Mononuclear cell (primary cell): Measurements from ENCODE around the gene XPA. TPM values are rescaled to one million over a fixed set of nuclear protein-coding genes. Genes with fewer than 3 reads are reported as not detected.

Experiments
- H3K27me3 ChIP-seq: 2 replicates; pipeline ENCODE4 v1.6.0; 2011; ENCODE audit warnings: low read length, control low read depth; ENCODE audit not compliant: insufficient read depth
- H3K4me1 ChIP-seq: 2 replicates; pipeline ENCODE4 v1.5.1; 2011; ENCODE audit warnings: mild to moderate bottlenecking, low read length, control low read depth; ENCODE audit not compliant: insufficient read depth
- H3K4me3 ChIP-seq: 2 replicates; pipeline ENCODE4 v1.5.1; 2011; ENCODE audit warnings: mild to moderate bottlenecking, low read length, moderate library complexity
- H3K9me3 ChIP-seq: 2 replicates; pipeline ENCODE4 v1.5.1; 2011; ENCODE audit warnings: low read depth, mild to moderate bottlenecking, control low read depth, low read length
- total RNA-seq: library from RNA; depleted of rRNA; stranded (reverse); fragments of >200 nt; gene quantifications from one replicate; pipeline ENCODE4 v1.2.3, GENCODE V29; 2012

The XPA gene
- total RNA-seq, 1 donor, result 20.5 TPM

DNA sequence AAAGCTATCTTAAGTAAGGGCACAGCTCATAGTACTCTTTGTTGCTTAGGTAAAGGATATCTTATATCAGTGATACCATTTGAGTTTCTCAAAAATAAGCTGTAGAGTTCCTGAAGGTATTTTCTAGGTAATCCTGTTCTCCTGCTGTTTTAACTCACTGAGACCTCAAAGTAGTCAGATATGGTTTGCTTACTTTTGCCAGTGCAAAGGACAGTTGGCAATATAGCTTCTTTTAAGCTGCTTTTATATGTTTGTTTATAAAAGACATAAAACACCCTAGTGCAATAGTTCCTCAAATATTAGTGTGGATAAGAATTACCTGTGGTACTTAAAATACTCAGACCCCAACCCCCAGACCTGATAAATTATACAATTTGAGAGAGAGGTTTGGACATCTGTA, 51.4 kb downstream of the XPA start:
- H3K4me3 ChIP-seq, result no peak overlapping the region
- no peaks in the 10 kb centered on the region for H3K9me3 ChIP-seq

GRCh38 chr9:97640325-97640724, 56.8 kb downstream of the XPA start:
- no peaks in the 10 kb centered on the region for H3K27me3 ChIP-seq
- H3K4me1 ChIP-seq, result peaks cover 13% of the 10 kb centered on the region
- H3K4me3 ChIP-seq, result no peak overlapping the region
- H3K9me3 ChIP-seq, result no peaks in the 10 kb centered on the region

More for the DNA sequence above, 51.4 kb downstream of the XPA start:
- no peaks in the 10 kb centered on the region for H3K4me1 ChIP-seq
- no peaks in the 10 kb centered on the region for H3K27me3 ChIP-seq

DNA sequence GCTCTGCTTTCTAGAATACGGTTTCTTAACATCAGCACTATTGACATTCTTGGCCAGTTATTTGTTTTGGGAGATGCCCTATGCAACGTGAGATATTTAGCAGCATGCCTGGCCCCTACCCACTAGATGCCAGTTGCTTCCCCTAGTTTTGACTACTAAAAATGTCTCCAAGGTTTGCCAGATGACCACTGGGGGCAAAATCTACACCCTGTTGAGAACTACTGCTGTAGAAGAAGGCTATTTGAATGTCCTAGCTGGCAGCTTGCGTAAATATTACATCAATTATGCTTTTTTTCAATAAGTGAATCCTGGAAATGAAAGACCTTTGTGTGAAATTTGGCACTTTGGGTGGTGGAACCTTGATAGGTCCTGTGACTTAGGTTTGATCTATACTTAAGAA, 58.5 kb downstream of the XPA start:
- H3K27me3 ChIP-seq, result no peaks in the 10 kb centered on the region
- H3K4me1 ChIP-seq, result peaks cover 26% of the 10 kb centered on the region
- H3K9me3 ChIP-seq, result no peaks in the 10 kb centered on the region
- H3K4me3 ChIP-seq, result no peak overlapping the region

GRCh38 chr9:97636903-97637302, 60.2 kb downstream of the XPA start:
- H3K4me1 ChIP-seq, result peaks cover 37% of the 10 kb centered on the region
- no peak overlapping the region for H3K4me3 ChIP-seq
- H3K9me3 ChIP-seq, result no peaks in the 10 kb centered on the region
- no peaks in the 10 kb centered on the region for H3K27me3 ChIP-seq

DNA sequence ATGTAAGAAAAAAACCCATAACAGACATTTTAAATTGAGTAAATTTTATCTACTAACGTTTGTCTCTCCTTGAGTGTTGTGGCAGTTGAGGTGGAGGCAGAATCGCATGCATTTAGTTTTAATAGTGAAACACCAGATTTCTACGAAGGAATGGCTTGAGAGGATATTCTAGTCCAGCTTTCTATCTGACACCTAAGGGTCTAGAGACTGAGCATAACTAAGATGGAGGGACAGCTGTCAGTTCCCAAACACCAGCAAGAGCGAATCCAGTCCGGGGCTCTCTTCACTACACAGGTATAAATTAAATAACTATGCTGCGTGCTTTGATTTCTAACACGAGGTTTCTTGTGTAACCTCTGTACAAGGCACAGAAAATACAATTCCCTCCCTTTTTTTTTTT, 62.1 kb downstream of the XPA start:
- Histone ChIP-seq H3K27me3 (no peaks in the 10 kb centered on the region), H3K4me1 (peaks cover 43% of the 10 kb centered on the region), H3K4me3 (no peak overlapping the region), H3K9me3 (no peaks in the 10 kb centered on the region)

- Histone ChIP-seq H3K4me3 (peak overlapping the region; percentile 92), H3K4me1 (peaks cover 43% of the 10 kb centered on the region), H3K9me3 (no peaks in the 10 kb centered on the region), H3K27me3 (no peaks in the 10 kb centered on the region)
Measured at GRCh38 chr9:97633859-97634490, 63.2 kb downstream of the XPA start.

- no peaks in the 10 kb centered on the region for H3K9me3 ChIP-seq
- H3K4me3 ChIP-seq, result peak within 1 kb of the TSS; percentile 92
- H3K4me1 ChIP-seq, result peaks cover 43% of the 10 kb centered on the region
- no peaks in the 10 kb centered on the region for H3K27me3 ChIP-seq
Measured at GRCh38 chr9:97632985-97633858, 63.9 kb downstream of the XPA start, which contains the start of the genes NCBP1 and TSTD2. NCBP1 (plus strand) TSS chr9:97633821; CDS start chr9:97633882, 61 bp downstream. TSTD2 (minus strand) TSS chr9:97633368; CDS start chr9:97627562, 5,806 bp downstream.

DNA sequence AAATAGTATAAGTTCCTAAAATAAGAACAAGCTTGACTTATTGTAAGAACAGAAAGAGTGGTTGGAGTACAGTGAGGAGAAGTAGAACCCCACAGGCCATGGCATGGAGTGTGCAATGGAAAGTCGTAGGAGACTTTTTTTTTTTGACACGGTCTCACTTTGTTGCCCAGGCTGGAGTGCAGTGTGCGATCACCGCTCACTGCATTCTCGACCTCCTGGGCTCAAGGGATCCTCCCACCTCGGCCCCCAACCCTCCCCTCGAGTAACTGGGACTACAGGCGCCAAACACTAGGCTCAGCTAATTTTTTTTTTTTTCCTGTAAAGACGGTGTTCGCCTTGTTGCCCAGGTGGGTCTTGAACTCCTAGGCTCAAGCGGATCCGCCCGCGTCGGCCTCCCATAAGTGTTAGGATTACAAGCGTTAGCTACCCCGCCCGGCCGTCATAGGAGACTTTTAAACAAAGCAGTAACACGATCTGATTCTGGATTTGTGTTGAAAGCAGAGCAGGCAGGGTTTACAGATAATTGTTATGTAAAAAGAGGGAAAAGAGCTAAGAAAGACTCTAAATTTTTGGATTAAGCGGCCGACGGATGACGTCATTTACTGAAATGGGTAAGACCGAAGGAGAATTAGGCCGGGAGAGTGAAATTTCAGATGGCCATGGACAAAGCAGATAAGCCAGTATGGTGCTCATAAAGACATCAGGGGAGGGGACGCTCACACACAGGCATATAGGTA, 64.7 kb downstream of the XPA start:
- Histone ChIP-seq H3K9me3 (no peaks in the 10 kb centered on the region), H3K4me1 (peaks cover 43% of the 10 kb centered on the region), H3K27me3 (no peaks in the 10 kb centered on the region), H3K4me3 (peak overlapping the region; percentile 92)

DNA sequence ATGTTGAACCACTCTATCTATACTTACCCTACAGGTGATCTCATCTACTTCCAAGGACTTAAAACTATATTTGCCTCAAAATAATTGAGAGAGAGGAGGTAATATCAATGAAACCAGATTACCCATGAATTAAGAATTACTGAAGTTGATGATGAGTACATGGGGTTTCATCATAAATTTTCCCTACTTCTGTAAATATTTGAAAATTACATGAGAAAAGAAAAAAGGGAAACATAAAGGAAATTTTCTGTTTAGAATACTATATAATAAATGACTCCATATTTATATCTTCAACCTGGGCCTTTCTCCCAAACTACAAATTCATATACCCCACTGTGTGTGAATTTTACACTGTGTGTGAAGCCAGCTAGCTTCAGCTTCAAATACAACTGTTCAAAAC, 66.5 kb downstream of the XPA start:
- H3K4me3 ChIP-seq, result no peak overlapping the region

GRCh38 chr9:97629156-97629555, 68.0 kb downstream of the XPA start:
- Histone ChIP-seq H3K9me3 (no peaks in the 10 kb centered on the region), H3K4me3 (no peak overlapping the region), H3K27me3 (no peaks in the 10 kb centered on the region), H3K4me1 (peaks cover 19% of the 10 kb centered on the region)

More for the DNA sequence above, 66.5 kb downstream of the XPA start:
- no peaks in the 10 kb centered on the region for H3K9me3 ChIP-seq
- no peaks in the 10 kb centered on the region for H3K27me3 ChIP-seq
- H3K4me1 ChIP-seq, result peaks cover 33% of the 10 kb centered on the region

DNA sequence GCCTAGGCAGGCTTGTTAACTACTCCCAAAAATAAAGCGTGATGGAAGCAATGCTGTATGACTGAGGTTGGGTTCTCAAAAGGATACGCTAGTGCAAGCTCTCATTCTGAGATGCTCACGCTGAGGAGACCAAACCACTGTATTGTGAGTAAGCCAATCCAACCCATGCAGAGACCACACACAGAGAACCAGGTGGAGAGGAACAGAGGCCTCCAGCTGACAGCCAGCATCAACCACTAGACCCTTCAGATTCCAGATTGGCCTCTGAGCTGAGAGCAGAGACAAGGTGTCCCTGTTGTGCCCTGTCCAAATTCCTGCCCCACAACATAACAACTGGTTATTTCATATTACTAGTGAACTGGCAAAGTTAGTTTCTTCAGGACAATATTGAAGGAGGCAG, 68.5 kb downstream of the XPA start:
- H3K9me3 ChIP-seq, result no peaks in the 10 kb centered on the region
- H3K27me3 ChIP-seq, result no peaks in the 10 kb centered on the region
- H3K4me1 ChIP-seq, result peaks cover 17% of the 10 kb centered on the region
- no peak overlapping the region for H3K4me3 ChIP-seq

GRCh38 chr9:97627624-97628023, 69.5 kb downstream of the XPA start:
- Histone ChIP-seq H3K9me3 (no peaks in the 10 kb centered on the region), H3K4me3 (no peak overlapping the region), H3K4me1 (peaks cover 13% of the 10 kb centered on the region), H3K27me3 (no peaks in the 10 kb centered on the region)

DNA sequence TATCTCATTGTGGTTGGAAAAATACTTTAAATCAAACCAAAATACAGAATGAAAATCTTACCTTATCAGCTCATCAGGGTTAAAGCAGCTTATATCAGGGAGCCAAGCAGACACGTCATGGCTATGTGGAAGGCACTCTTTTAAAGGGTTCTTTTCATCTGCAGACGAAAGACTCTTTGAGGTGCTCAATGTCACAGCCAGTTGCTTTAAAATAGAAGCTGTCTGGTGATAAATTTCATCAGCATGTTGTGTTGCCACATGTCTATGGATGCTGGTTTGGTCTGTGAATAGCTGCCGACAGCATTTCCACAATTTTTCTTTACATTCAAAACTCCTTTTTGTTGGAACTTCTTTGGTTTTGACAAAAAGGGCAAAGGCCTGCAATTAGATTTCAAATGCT, 71.5 kb downstream of the XPA start:
- Histone ChIP-seq H3K27me3 (no peaks in the 10 kb centered on the region), H3K9me3 (no peaks in the 10 kb centered on the region), H3K4me1 (no peaks in the 10 kb centered on the region), H3K4me3 (no peak overlapping the region)
